GM19468 (cell line): Measurements from ENCODE around the gene HSF4.

Experiments
- ATAC-seq: cut with Tn5 transposase; IDR thresholded peaks from one replicate; pipeline ENCODE4 v1.9.1; 2021; ENCODE audit warnings: mild to moderate bottlenecking, moderate library complexity, moderate number of reproducible peaks; ENCODE audit not compliant: unreplicated experiment; ENCODE audit errors: extremely low read depth

HSF4 gene

GRCh38 chr16:67197704-67198103 is 33.2 kb downstream of the HSF4 start:
- no peak for ATAC-seq

GRCh38 chr16:67198238-67198734 is 33.7 kb downstream of the HSF4 start:
- ATAC-seq: no peak

- no peak for ATAC-seq
Observed at GRCh38 chr16:67199011-67199807, 34.7 kb downstream of the HSF4 start, which contains the start of gene ELMO3. TSS of gene ELMO3 (plus strand) at chr16:67199131. CDS start at chr16:67199327, 196 bp downstream.

GRCh38 chr16:67199808-67200198 is 35.3 kb downstream of the HSF4 start:
- no peak for ATAC-seq

- no peak for ATAC-seq
Observed at GRCh38 chr16:67200491-67200890, 35.9 kb downstream of the HSF4 start.

GRCh38 chr16:67201411-67202345 is 37.1 kb downstream of the HSF4 start:
- no peak for ATAC-seq

GRCh38 chr16:67202426-67202825 is 37.9 kb downstream of the HSF4 start:
- ATAC-seq: no peak

- ATAC-seq: no peak
Observed at GRCh38 chr16:67202956-67203493, 38.5 kb downstream of the HSF4 start.

GRCh38 chr16:67204076-67204475 is 39.5 kb downstream of the HSF4 start:
- ATAC-seq: no peak

- no peak for ATAC-seq
Observed at GRCh38 chr16:67206129-67206837, 41.7 kb downstream of the HSF4 start.

- no peak for ATAC-seq
Observed at GRCh38 chr16:67206838-67207248, 42.3 kb downstream of the HSF4 start.

- no peak for ATAC-seq
Observed at GRCh38 chr16:67207249-67208091, 42.9 kb downstream of the HSF4 start.

GRCh38 chr16:67208154-67208896 is 43.8 kb downstream of the HSF4 start:
- ATAC-seq: no peak

GRCh38 chr16:67209565-67209964 is 45.0 kb downstream of the HSF4 start:
- ATAC-seq: no peak

- no peak for ATAC-seq
Observed at GRCh38 chr16:67210069-67210937, 45.8 kb downstream of the HSF4 start.

- no peak for ATAC-seq
Observed at GRCh38 chr16:67211674-67212073, 47.1 kb downstream of the HSF4 start.

GRCh38 chr16:67212766-67213165 is 48.2 kb downstream of the HSF4 start:
- ATAC-seq: no peak
